ENCODE measurements around the gene PDCD2.
A peak's percentile ranks its signal among the peaks of the same experiment; 100 is the strongest.

The PDCD2 gene

GRCh38 chr6:170578909-170579308 is 5.5 kb downstream of the PDCD2 start:
- peaks cover 25 to 62% of the 10 kb centered on the region in 2 donors for H3K36me3 ChIP-seq (ENCODE audit: control insufficient read depth in 1 of 2, insufficient read depth in 2 of 2, low read length in 2 of 2)
- H3K27me3 ChIP-seq (ENCODE audit: control insufficient read depth in 1 of 2, insufficient read depth in 2 of 2, low read length in 2 of 2): no peaks in the 10 kb centered on the region
- no peak overlapping the region for H3K27ac ChIP-seq (ENCODE audit: low read depth, low read length)
- H3K9me3 ChIP-seq (ENCODE audit: control insufficient read depth in 1 of 2, low read length in 2 of 2): no peaks in the 10 kb centered on the region
- no peak overlapping the region for H3K9ac ChIP-seq (ENCODE audit: low read depth in 1 of 2, low read length in 2 of 2)
- H3K4me1 ChIP-seq (ENCODE audit: control insufficient read depth in 1 of 2, insufficient read depth in 2 of 2, low read length in 2 of 2): peaks cover 4 to 5% of the 10 kb centered on the region in 2 donors
- H3K4me3 ChIP-seq (ENCODE audit: low read depth in 1 of 2, low read length in 2 of 2): no peak overlapping the region

GRCh38 chr6:170575250-170575649 is 9.2 kb downstream of the PDCD2 start:
- no peak overlapping the region for H3K9ac ChIP-seq (ENCODE audit: low read depth in 1 of 2, low read length in 2 of 2)
- H3K27ac ChIP-seq (ENCODE audit: low read depth, low read length): no peak overlapping the region
- no peaks in the 10 kb centered on the region for H3K9me3 ChIP-seq (ENCODE audit: control insufficient read depth in 1 of 2, low read length in 2 of 2)
- H3K36me3 ChIP-seq (ENCODE audit: control insufficient read depth in 1 of 2, insufficient read depth in 2 of 2, low read length in 2 of 2): peaks cover 32 to 66% of the 10 kb centered on the region in 2 donors
- H3K4me3 ChIP-seq (ENCODE audit: low read depth in 1 of 2, low read length in 2 of 2): no peak overlapping the region
- H3K27me3 ChIP-seq (ENCODE audit: control insufficient read depth in 1 of 2, insufficient read depth in 2 of 2, low read length in 2 of 2): no peaks in the 10 kb centered on the region
- H3K4me1 ChIP-seq (ENCODE audit: control insufficient read depth in 1 of 2, insufficient read depth in 2 of 2, low read length in 2 of 2): no peaks in the 10 kb centered on the region

DNA sequence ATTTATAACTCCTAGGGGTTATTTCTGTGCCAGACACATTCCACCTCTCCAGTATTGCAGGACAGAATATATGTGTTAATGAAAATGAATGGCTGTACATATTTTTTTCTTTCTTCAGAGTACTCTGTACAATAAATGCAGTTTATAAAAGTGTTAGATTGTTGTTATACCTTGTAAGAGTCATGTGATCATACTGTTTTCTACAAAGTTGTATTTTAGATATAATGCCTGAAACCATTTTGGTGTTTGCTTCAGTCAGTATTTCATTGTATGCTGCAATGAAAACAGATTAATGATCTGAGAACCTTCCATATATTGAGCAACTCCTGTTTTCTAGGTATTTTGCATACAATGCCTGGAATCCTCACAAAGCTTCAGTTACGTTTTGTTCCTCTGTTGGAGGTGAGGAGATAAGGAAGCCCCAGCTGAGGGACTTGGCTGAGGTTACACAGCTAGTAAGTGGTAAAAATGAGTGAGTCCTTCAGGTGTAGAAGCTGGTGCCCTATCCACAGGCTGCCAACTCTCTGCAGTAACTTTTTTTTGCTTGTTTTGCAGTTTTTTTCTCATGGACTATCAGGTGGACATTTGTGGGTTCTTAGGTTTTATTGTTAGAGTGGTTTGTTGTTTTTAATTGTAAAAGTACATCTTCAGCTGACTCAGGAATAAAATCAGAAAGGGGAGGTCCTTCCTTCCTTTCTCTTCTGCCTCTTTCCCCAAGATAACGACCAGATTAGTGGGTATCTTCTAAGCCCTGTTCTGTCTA is 11.6 kb downstream of the PDCD2 start:
- no peak overlapping the region for H3K4me3 ChIP-seq (ENCODE audit: low read depth in 1 of 2, low read length in 2 of 2)
- no peak overlapping the region for H3K9ac ChIP-seq (ENCODE audit: low read depth in 1 of 2, low read length in 2 of 2)
- no peaks in the 10 kb centered on the region for H3K9me3 ChIP-seq (ENCODE audit: control insufficient read depth in 1 of 2, low read length in 2 of 2)
- peaks cover 37 to 71% of the 10 kb centered on the region in 2 donors for H3K36me3 ChIP-seq (ENCODE audit: control insufficient read depth in 1 of 2, insufficient read depth in 2 of 2, low read length in 2 of 2)
- no peak overlapping the region for H3K27ac ChIP-seq (ENCODE audit: low read depth, low read length)
- no peaks in the 10 kb centered on the region for H3K27me3 ChIP-seq (ENCODE audit: control insufficient read depth in 1 of 2, insufficient read depth in 2 of 2, low read length in 2 of 2)
- H3K4me1 ChIP-seq (ENCODE audit: control insufficient read depth in 1 of 2, insufficient read depth in 2 of 2, low read length in 2 of 2): no peaks in the 10 kb centered on the region

DNA sequence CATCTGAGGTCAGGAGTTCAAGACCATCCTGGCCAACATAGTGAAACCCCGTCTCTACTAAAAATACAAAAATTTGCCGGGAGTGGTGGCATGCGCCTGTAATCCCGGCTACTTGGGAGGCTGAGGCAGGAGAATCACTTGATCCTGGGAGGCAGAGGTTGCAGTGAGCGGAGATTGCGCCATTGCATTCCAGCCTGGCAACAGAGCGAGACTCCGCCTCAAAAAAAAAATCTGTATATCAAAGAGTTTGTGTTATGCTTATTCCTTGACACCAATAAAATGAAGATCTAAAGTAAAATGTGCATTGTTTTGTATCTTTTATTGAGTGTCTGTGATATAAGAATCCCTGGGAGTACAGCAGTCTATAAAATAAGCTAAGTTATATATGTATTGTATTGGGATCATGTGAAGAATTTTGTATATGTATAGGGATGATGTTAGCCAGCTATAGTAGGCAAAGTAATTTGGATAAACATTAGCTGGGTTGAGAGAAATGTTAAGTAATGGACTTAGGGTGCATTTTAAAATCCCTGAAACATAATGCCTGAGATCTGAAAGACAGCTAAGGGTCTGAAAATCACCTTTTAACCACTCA is 19.4 kb downstream of the PDCD2 start:
- Histone ChIP-seq H3K27ac (ENCODE audit: low read depth, low read length) (no peak overlapping the region), H3K36me3 (ENCODE audit: control insufficient read depth in 1 of 2, insufficient read depth in 2 of 2, low read length in 2 of 2) (peaks cover 36 to 72% of the 10 kb centered on the region in 2 donors), H3K4me3 (ENCODE audit: low read depth in 1 of 2, low read length in 2 of 2) (no peak overlapping the region), H3K9me3 (ENCODE audit: control insufficient read depth in 1 of 2, low read length in 2 of 2) (no peaks in the 10 kb centered on the region), H3K4me1 (ENCODE audit: control insufficient read depth in 1 of 2, insufficient read depth in 2 of 2, low read length in 2 of 2) (no peaks in the 10 kb centered on the region), H3K27me3 (ENCODE audit: control insufficient read depth in 1 of 2, insufficient read depth in 2 of 2, low read length in 2 of 2) (no peaks in the 10 kb centered on the region), H3K9ac (ENCODE audit: low read depth in 1 of 2, low read length in 2 of 2) (no peak overlapping the region)

DNA sequence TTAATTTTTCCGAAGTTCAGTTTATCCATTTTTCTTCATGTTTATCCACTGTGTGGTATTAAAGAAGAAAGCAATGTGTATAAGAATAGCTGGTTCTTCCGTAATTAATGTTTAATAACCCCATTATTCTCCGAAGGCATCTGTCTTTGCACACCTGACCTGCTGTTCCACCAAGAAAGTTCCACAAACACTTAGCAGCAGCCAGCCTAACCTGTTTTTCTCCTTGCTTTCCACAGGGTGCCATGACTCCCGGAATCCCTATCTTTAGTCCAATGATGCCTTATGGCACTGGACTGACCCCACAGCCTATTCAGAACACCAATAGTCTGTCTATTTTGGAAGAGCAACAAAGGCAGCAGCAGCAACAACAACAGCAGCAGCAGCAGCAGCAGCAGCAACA is 22.9 kb downstream of the PDCD2 start:
- Histone ChIP-seq H3K27ac (ENCODE audit: low read depth, low read length) (no peak overlapping the region), H3K27me3 (ENCODE audit: control insufficient read depth in 1 of 2, insufficient read depth in 2 of 2, low read length in 2 of 2) (no peaks in the 10 kb centered on the region), H3K4me3 (ENCODE audit: low read depth in 1 of 2, low read length in 2 of 2) (no peak overlapping the region), H3K9ac (ENCODE audit: low read depth in 1 of 2, low read length in 2 of 2) (no peak overlapping the region), H3K4me1 (ENCODE audit: control insufficient read depth in 1 of 2, insufficient read depth in 2 of 2, low read length in 2 of 2) (no peaks in the 10 kb centered on the region), H3K9me3 (ENCODE audit: control insufficient read depth in 1 of 2, low read length in 2 of 2) (no peaks in the 10 kb centered on the region), H3K36me3 (ENCODE audit: control insufficient read depth in 1 of 2, insufficient read depth in 2 of 2, low read length in 2 of 2) (peaks cover 21 to 59% of the 10 kb centered on the region in 2 donors)

DNA sequence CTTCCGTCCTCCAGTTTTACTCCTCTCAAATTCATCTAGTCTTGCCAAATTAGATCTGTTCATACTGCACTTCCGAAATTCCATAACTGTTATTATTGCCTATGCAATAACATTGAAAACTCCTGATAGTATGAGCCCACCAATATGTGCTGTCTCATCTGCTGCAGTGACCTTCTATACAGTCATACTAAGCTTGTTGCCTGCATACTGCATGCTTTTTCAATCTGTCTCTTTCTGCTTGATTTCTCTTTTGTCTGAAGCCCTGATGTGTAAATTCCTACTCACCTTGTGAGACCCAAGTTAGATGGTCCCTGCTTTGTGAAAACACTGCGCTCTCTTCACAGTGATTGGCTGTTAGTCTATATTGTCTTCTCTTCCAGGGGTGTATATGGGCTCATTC is 29.1 kb downstream of the PDCD2 start:
- H3K27me3 ChIP-seq (ENCODE audit: control insufficient read depth in 1 of 2, insufficient read depth in 2 of 2, low read length in 2 of 2): no peaks in the 10 kb centered on the region
- H3K9me3 ChIP-seq (ENCODE audit: control insufficient read depth in 1 of 2, low read length in 2 of 2): no peaks in the 10 kb centered on the region
- peak overlapping the region; percentile 97 to 99 for H3K4me3 ChIP-seq (ENCODE audit: low read depth in 1 of 2, low read length in 2 of 2)
- H3K4me1 ChIP-seq (ENCODE audit: control insufficient read depth in 1 of 2, insufficient read depth in 2 of 2, low read length in 2 of 2): peaks cover 21 to 36% of the 10 kb centered on the region in 2 donors
- no peak overlapping the region for H3K27ac ChIP-seq (ENCODE audit: low read depth, low read length)
- peak overlapping the region; percentile 93 to 96 for H3K9ac ChIP-seq (ENCODE audit: low read depth in 1 of 2, low read length in 2 of 2)
- H3K36me3 ChIP-seq (ENCODE audit: control insufficient read depth in 1 of 2, insufficient read depth in 2 of 2, low read length in 2 of 2): peaks cover 5 to 16% of the 10 kb centered on the region in 2 donors

DNA sequence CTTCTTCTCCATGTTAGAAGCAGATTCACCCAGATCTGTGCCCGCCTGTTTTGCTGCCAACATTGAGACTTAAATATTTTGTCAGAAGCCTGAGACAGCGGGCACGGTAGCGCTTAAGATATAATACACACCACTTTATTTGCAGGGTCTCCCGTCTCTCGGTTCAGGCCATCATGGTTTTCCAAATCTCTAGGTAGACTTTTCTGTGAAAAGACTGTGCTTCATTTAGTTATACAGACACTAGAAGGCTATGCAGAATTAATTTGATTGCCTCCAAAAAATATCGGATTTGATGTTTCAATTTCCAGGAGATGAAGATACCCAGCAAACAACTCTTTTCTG is 29.7 kb downstream of the PDCD2 start:
- Histone ChIP-seq H3K9ac (ENCODE audit: low read depth in 1 of 2, low read length in 2 of 2) (peak overlapping the region; percentile 93 to 96), H3K36me3 (ENCODE audit: control insufficient read depth in 1 of 2, insufficient read depth in 2 of 2, low read length in 2 of 2) (peaks cover 5 to 17% of the 10 kb centered on the region in 2 donors), H3K27ac (ENCODE audit: low read depth, low read length) (peak overlapping the region; percentile 71), H3K4me1 (ENCODE audit: control insufficient read depth in 1 of 2, insufficient read depth in 2 of 2, low read length in 2 of 2) (peaks cover 26 to 41% of the 10 kb centered on the region in 2 donors), H3K4me3 (ENCODE audit: low read depth in 1 of 2, low read length in 2 of 2) (peak overlapping the region; percentile 97 to 99), H3K27me3 (ENCODE audit: control insufficient read depth in 1 of 2, insufficient read depth in 2 of 2, low read length in 2 of 2) (no peaks in the 10 kb centered on the region), H3K9me3 (ENCODE audit: control insufficient read depth in 1 of 2, low read length in 2 of 2) (no peaks in the 10 kb centered on the region)

- Histone ChIP-seq H3K9ac (ENCODE audit: low read depth in 1 of 2, low read length in 2 of 2) (peak within 1 kb of the TSS; percentile 93 to 96), H3K27me3 (ENCODE audit: control insufficient read depth in 1 of 2, insufficient read depth in 2 of 2, low read length in 2 of 2) (no peaks in the 10 kb centered on the region), H3K36me3 (ENCODE audit: control insufficient read depth in 1 of 2, insufficient read depth in 2 of 2, low read length in 2 of 2) (peaks cover 5 to 16% of the 10 kb centered on the region in 2 donors), H3K27ac (ENCODE audit: low read depth, low read length) (peak within 1 kb of the TSS; percentile 92), H3K4me1 (ENCODE audit: control insufficient read depth in 1 of 2, insufficient read depth in 2 of 2, low read length in 2 of 2) (peaks cover 32 to 47% of the 10 kb centered on the region in 2 donors), H3K4me3 (ENCODE audit: low read depth in 1 of 2, low read length in 2 of 2) (peak within 1 kb of the TSS; percentile 97 to 99), H3K9me3 (ENCODE audit: control insufficient read depth in 1 of 2, low read length in 2 of 2) (no peaks in the 10 kb centered on the region)
These were observed 30.2 kb downstream of the PDCD2 start, which contains the start of gene TBP for GRCh38 chr6:170554013-170554795. TSS of gene TBP (plus strand) at chr6:170554369. CDS start at chr6:170557030, 2,661 bp downstream.

DNA sequence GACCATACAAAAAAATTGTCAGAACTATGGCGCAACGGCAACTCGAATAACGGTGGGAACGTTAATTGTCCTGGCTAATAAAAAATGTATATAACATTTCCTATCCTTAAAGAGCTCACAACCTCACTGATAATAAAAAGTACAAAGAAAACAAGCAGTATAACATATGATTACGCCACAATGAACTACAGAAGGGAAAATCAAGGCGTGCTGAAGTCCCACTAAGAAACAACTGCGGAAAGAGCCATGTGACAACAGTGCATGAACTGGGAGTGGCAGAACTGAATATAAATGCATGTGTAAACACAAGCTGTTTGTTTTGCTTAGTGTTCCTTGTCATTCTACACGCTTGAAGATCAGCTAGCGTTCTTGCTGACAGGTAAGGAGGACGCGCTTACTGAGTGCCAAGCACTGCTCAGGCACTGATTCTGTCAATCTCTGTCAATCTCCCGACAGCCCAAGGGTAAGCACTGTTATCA is 30.9 kb downstream of the PDCD2 start:
- Histone ChIP-seq H3K9ac (ENCODE audit: low read depth in 1 of 2, low read length in 2 of 2) (peak overlapping the region; percentile 91 to 96), H3K36me3 (ENCODE audit: control insufficient read depth in 1 of 2, insufficient read depth in 2 of 2, low read length in 2 of 2) (peaks cover 6 to 18% of the 10 kb centered on the region in 2 donors), H3K27me3 (ENCODE audit: control insufficient read depth in 1 of 2, insufficient read depth in 2 of 2, low read length in 2 of 2) (no peaks in the 10 kb centered on the region), H3K4me1 (ENCODE audit: control insufficient read depth in 1 of 2, insufficient read depth in 2 of 2, low read length in 2 of 2) (peaks cover 36 to 50% of the 10 kb centered on the region in 2 donors), H3K27ac (ENCODE audit: low read depth, low read length) (peak overlapping the region; percentile 92), H3K4me3 (ENCODE audit: low read depth in 1 of 2, low read length in 2 of 2) (peak overlapping the region; percentile 97 to 99), H3K9me3 (ENCODE audit: control insufficient read depth in 1 of 2, low read length in 2 of 2) (no peaks in the 10 kb centered on the region)

Measured in duodenal mucosa (tissue), 2 donors.